Measurements from ENCODE around the gene SUSD1. TPM values are rescaled to one million over a fixed set of nuclear protein-coding genes. Genes with fewer than 3 reads are reported as not detected.

The SUSD1 gene
- polyA plus RNA-seq, 1 experiment = 17.5 TPM

DNA sequence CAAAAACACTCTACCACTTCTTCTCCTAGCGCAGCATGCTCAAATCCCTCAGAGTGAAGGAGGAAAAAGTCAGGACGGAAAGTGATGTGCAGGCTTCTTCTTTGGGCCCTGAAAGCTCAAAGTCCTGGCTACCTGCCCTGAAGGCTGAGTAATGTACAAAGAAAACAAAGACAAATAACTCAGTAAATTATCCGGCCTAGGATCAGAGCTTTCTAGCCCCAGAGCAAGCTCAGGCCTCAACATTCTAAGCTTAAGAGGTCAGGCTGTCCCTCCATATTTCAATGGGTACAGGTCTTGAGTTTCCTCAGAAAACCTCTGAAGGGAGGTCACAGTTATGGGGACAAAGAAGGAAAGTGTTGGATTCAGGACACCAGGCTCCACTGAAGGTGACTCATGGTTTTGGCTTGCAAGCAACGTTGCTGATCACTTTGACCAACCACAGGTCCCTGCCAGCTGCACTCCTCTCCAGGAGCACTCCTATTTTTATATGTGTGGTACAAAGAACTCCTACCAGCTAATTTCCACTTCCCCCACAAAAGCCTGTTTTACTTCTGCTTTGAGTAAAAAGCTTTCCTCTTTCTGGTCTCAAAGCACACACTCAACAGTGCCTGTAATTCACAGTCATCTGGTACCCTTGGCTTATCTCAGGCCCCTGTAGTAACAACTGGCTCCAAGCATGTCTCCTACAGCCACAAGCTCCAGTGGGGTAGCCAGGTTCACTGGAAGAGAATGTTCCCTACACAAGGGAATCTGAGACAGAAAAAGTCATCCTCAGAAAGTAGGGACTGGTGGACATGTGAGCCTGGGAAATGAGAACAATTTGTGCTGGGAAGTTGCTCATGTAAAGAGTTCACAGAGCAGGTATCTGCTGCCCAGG lies 162.8 kb downstream of the SUSD1 start:
- ChIA-PET POLR2A (interaction anchor here (0.8 kb wide), 1 partner anchor 86 kb away, joined by 3 read pairs; no protein-coding TSS in a partner anchor), CTCF (interaction anchor here (0.6 to 1.4 kb wide), 8 partner anchors 10 to 114 kb away, joined by 3 to 7 read pairs (median 3); no protein-coding TSS in a partner anchor)
- no peak overlapping the region for H3K4me3 ChIP-seq (ENCODE audit: low read depth, low read length)

DNA sequence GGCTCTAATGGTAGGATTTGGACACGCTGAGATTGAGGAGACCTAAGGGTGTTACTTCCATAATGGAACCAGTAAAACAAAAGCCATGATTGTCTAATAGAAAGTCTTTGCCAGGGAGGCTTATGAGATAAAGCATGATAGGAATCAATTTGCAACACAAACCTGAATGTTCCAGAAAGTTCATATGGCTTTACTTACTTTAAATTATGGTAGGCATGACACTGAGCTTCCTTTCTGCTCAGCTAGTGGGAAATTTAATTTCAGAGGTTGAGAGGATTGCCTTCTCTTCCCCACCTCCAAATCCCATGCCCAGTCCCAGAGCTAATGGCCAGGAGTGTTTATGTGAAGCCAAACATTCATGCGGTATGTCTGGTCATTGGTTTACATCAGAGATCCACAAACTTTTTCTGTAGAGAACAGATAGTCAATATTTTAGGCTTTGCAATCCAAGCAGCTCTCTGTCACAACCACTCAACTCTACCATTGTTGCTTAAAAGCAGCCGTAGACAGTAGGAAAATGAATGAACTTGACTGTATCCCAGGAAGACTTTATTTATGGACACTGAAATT lies 164.0 kb downstream of the SUSD1 start:
- no peak for DNase-seq (ENCODE audit: low read depth)
- no peak overlapping the region for H3K4me3 ChIP-seq (ENCODE audit: low read depth, low read length)
- TF ChIP-seq, protein P1, sequence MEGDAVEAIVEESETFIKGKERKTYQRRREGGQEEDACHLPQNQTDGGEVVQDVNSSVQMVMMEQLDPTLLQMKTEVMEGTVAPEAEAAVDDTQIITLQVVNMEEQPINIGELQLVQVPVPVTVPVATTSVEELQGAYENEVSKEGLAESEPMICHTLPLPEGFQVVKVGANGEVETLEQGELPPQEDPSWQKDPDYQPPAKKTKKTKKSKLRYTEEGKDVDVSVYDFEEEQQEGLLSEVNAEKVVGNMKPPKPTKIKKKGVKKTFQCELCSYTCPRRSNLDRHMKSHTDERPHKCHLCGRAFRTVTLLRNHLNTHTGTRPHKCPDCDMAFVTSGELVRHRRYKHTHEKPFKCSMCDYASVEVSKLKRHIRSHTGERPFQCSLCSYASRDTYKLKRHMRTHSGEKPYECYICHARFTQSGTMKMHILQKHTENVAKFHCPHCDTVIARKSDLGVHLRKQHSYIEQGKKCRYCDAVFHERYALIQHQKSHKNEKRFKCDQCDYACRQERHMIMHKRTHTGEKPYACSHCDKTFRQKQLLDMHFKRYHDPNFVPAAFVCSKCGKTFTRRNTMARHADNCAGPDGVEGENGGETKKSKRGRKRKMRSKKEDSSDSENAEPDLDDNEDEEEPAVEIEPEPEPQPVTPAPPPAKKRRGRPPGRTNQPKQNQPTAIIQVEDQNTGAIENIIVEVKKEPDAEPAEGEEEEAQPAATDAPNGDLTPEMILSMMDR (IDR thresholded peaks at IDR 0.05; ENCODE audit: insufficient read depth, low read depth, low read length) = no peak
- CTCF ChIA-PET = interaction anchor here (0.6 to 1.4 kb wide), 4 partner anchors 11 to 113 kb away, joined by 3 to 4 read pairs (median 4); no protein-coding TSS in a partner anchor
- H3K27me3 ChIP-seq (ENCODE audit: control insufficient read depth, insufficient read depth, low read length) = no peaks in the 10 kb centered on the region
- POLR2A ChIA-PET = no interaction called here
- no peaks in the 10 kb centered on the region for H3K36me3 ChIP-seq (ENCODE audit: control insufficient read depth, insufficient read depth, low read length)

More for the DNA sequence above, 162.8 kb downstream of the SUSD1 start:
- Histone ChIP-seq H3K36me3 (ENCODE audit: control insufficient read depth, insufficient read depth, low read length) (no peaks in the 10 kb centered on the region), H3K27me3 (ENCODE audit: control insufficient read depth, insufficient read depth, low read length) (no peaks in the 10 kb centered on the region)
- TF ChIP-seq, protein P1 (IDR thresholded peaks at IDR 0.05; ENCODE audit: insufficient read depth, low read depth, low read length) = no peak
- DNase-seq (ENCODE audit: low read depth) = peak; percentile 69

DNA sequence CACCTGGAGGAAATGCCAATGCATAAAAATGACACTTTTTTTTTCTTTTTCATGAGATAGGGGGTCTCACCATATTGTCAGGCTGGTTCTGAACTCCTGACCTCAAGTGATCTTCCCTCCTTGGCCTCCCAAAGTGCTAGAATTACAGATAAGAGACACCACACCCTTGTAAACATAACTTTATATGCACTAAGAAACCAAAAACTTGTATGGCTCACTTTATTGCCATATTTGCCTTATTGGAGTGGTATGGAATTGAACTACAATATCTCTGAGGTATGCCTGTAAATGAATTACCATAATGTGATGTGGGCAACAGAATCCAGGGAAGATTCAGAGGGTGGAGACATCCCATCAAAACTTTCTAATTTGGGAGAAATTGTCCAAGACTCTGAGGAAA lies 164.6 kb downstream of the SUSD1 start:
- Histone ChIP-seq H3K4me3 (ENCODE audit: low read depth, low read length) (no peak overlapping the region), H3K27me3 (ENCODE audit: control insufficient read depth, insufficient read depth, low read length) (no peaks in the 10 kb centered on the region), H3K36me3 (ENCODE audit: control insufficient read depth, insufficient read depth, low read length) (no peaks in the 10 kb centered on the region)
- no peak for DNase-seq (ENCODE audit: low read depth)
- CTCF ChIA-PET = no interaction called here
- POLR2A ChIA-PET = no interaction called here
- TF ChIP-seq, protein P1 (IDR thresholded peaks at IDR 0.05; ENCODE audit: insufficient read depth, low read depth, low read length) = no peak

DNA sequence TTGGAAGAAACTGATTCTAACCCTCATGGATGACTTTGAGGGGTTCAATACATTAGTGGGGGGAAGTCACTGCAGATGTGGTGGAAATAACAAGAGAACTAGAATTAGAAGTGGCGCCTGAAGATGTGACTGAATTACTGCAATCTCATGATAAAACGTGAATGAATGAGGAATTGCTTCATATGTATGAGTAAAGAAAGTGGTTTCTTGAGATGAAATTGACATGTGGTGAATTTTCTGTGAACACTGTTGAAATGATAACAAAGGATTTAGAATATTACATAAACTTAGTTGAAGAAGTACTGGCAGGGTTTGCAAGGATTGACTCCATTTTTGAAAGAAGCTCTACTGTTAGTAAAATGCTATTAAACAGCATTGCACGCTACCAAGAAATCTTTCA lies 165.4 kb downstream of the SUSD1 start:
- DNase-seq (ENCODE audit: low read depth) = no peak
- CTCF ChIA-PET = no interaction called here
- H3K4me3 ChIP-seq (ENCODE audit: low read depth, low read length) = no peak overlapping the region
- no peaks in the 10 kb centered on the region for H3K27me3 ChIP-seq (ENCODE audit: control insufficient read depth, insufficient read depth, low read length)
- POLR2A ChIA-PET = no interaction called here
- H3K36me3 ChIP-seq (ENCODE audit: control insufficient read depth, insufficient read depth, low read length) = no peaks in the 10 kb centered on the region
- TF ChIP-seq, protein P1 (IDR thresholded peaks at IDR 0.05; ENCODE audit: insufficient read depth, low read depth, low read length) = no peak

DNA sequence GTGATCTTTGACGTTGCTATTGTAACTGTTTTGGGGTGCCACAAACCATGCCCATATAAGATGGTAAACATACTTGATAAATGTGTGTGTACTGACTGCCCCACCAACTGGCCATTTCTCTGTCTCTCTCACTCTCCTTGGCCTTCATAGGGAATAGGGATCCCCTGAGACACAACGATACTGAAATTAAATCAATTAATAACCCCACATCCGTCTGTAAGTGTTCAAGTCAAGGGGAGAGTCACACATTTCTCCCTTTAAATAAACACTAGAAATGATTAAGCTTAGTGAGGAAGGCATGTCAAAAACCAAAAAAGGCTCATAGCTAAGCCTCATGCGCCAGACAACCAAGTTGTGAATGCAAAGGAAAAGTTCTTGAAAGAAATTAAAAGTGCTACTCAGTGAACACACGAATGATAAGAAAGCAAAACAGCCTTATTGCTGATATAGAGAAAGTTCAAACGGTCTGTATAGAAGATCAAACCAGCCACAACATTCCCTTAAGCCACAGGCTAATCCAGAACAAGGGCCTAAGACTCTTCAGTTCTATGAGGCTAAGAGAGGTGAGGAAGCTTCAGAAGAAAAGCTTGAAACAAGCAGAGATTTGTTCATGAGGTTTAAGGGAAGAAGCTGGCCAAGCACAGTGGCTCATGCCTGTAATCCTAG lies 167.4 kb downstream of the SUSD1 start:
- ChIA-PET CTCF (interaction anchor here (0.6 kb wide), 1 partner anchor 18 kb away, joined by 3 read pairs; no protein-coding TSS in a partner anchor), POLR2A (no interaction called here)
- no peak for DNase-seq (ENCODE audit: low read depth)
- Histone ChIP-seq H3K36me3 (ENCODE audit: control insufficient read depth, insufficient read depth, low read length) (no peaks in the 10 kb centered on the region), H3K27me3 (ENCODE audit: control insufficient read depth, insufficient read depth, low read length) (no peaks in the 10 kb centered on the region), H3K4me3 (ENCODE audit: low read depth, low read length) (no peak overlapping the region)
- TF ChIP-seq, protein P1 (IDR thresholded peaks at IDR 0.05; ENCODE audit: insufficient read depth, low read depth, low read length) = no peak

Data from BJ (cell line).